ENCODE measurements around the gene SLC14A1.
"Not testable (repeated sequence)": the region's sequence is repeated elsewhere in the genome, so short reads cannot be mapped to it uniquely, and the experiment has no call there.

Gene SLC14A1

GRCh38 chr18:45749918-45750689 is 26.1 kb downstream of the SLC14A1 start:
- FAIRE-seq (peak; percentile 55), DNase-seq (ENCODE audit: insufficient read length, low spot score) (no peak)
- TF ChIP-seq SPI1 (IDR thresholded peaks at IDR 0.05; ENCODE audit: low read depth, low read length) (peak; percentile 82), TAF1 (IDR thresholded peaks at IDR 0.05; ENCODE audit: low read depth, low read length) (no peak), POU2F2 (IDR thresholded peaks at IDR 0.05; ENCODE audit: low read depth, low read length) (no peak)

GRCh38 chr18:45751766-45752165 is 27.8 kb downstream of the SLC14A1 start:
- no peak for TF ChIP-seq SPI1 (IDR thresholded peaks at IDR 0.05; ENCODE audit: low read depth, low read length)
- no peak for TF ChIP-seq POLR2A (IDR thresholded peaks at IDR 0.05; ENCODE audit: low read depth, low read length)
- no peak for TF ChIP-seq PAX5 (IDR thresholded peaks at IDR 0.05; ENCODE audit: insufficient read depth, low read length, severe bottlenecking)
- no peak for TF ChIP-seq POLR2AphosphoS5 (IDR thresholded peaks at IDR 0.05; ENCODE audit: low read depth, low read length)
- no peak for TF ChIP-seq TAF1 (IDR thresholded peaks at IDR 0.05; ENCODE audit: low read depth, low read length)
- TF ChIP-seq POU2F2 (IDR thresholded peaks at IDR 0.05; ENCODE audit: low read depth, low read length), result no peak
- no peak for DNase-seq (ENCODE audit: insufficient read length, low spot score)
- FAIRE-seq, result no peak

GRCh38 chr18:45752681-45753080 is 28.7 kb downstream of the SLC14A1 start:
- TF ChIP-seq POLR2A (IDR thresholded peaks at IDR 0.05; ENCODE audit: low read depth, low read length) (no peak), POLR2AphosphoS5 (IDR thresholded peaks at IDR 0.05; ENCODE audit: low read depth, low read length) (no peak), TAF1 (IDR thresholded peaks at IDR 0.05; ENCODE audit: low read depth, low read length) (no peak), SPI1 (IDR thresholded peaks at IDR 0.05; ENCODE audit: low read depth, low read length) (no peak), PAX5 (IDR thresholded peaks at IDR 0.05; ENCODE audit: insufficient read depth, low read length, severe bottlenecking) (no peak), POU2F2 (IDR thresholded peaks at IDR 0.05; ENCODE audit: low read depth, low read length) (no peak)
- DNase-seq (ENCODE audit: insufficient read length, low spot score) (no peak), FAIRE-seq (no peak)

- FAIRE-seq, result no peak
- no peak for DNase-seq (ENCODE audit: insufficient read length, low spot score)
- TF ChIP-seq POU2F2 (IDR thresholded peaks at IDR 0.05; ENCODE audit: low read depth, low read length) (no peak), POLR2AphosphoS5 (IDR thresholded peaks at IDR 0.05; ENCODE audit: low read depth, low read length) (no peak), POLR2A (IDR thresholded peaks at IDR 0.05; ENCODE audit: low read depth, low read length) (no peak), TAF1 (IDR thresholded peaks at IDR 0.05; ENCODE audit: low read depth, low read length) (no peak), PAX5 (IDR thresholded peaks at IDR 0.05; ENCODE audit: insufficient read depth, low read length, severe bottlenecking) (no peak), SPI1 (IDR thresholded peaks at IDR 0.05; ENCODE audit: low read depth, low read length) (no peak)
These were observed 29.3 kb downstream of the SLC14A1 start for GRCh38 chr18:45753286-45753685.

- DNase-seq (ENCODE audit: insufficient read length, low spot score) (no peak), FAIRE-seq (no peak)
- TF ChIP-seq POLR2A (IDR thresholded peaks at IDR 0.05; ENCODE audit: low read depth, low read length) (no peak), POLR2AphosphoS5 (IDR thresholded peaks at IDR 0.05; ENCODE audit: low read depth, low read length) (no peak), TAF1 (IDR thresholded peaks at IDR 0.05; ENCODE audit: low read depth, low read length) (no peak), SPI1 (IDR thresholded peaks at IDR 0.05; ENCODE audit: low read depth, low read length) (no peak), POU2F2 (IDR thresholded peaks at IDR 0.05; ENCODE audit: low read depth, low read length) (no peak), PAX5 (IDR thresholded peaks at IDR 0.05; ENCODE audit: insufficient read depth, low read length, severe bottlenecking) (no peak)
These were observed 32.0 kb downstream of the SLC14A1 start for GRCh38 chr18:45755934-45756333.

- TF ChIP-seq POLR2AphosphoS5 (IDR thresholded peaks at IDR 0.05; ENCODE audit: low read depth, low read length) (no peak), POLR2A (IDR thresholded peaks at IDR 0.05; ENCODE audit: low read depth, low read length) (no peak), POU2F2 (IDR thresholded peaks at IDR 0.05; ENCODE audit: low read depth, low read length) (no peak), PAX5 (IDR thresholded peaks at IDR 0.05; ENCODE audit: insufficient read depth, low read length, severe bottlenecking) (no peak), TAF1 (IDR thresholded peaks at IDR 0.05; ENCODE audit: low read depth, low read length) (no peak)
- no peak for FAIRE-seq
- DNase-seq (ENCODE audit: insufficient read length, low spot score), result no peak
These were observed 33.0 kb downstream of the SLC14A1 start for GRCh38 chr18:45757005-45757404.

GRCh38 chr18:45757644-45758043 is 33.7 kb downstream of the SLC14A1 start:
- not testable (repeated sequence) for DNase-seq (ENCODE audit: insufficient read length, low spot score); FAIRE-seq

GRCh38 chr18:45760462-45761036 is 36.6 kb downstream of the SLC14A1 start:
- no peak for DNase-seq (ENCODE audit: insufficient read length, low spot score)
- no peak for FAIRE-seq
- no peak for TF ChIP-seq PAX5 (IDR thresholded peaks at IDR 0.05; ENCODE audit: insufficient read depth, low read length, severe bottlenecking)
- no peak for TF ChIP-seq POLR2A (IDR thresholded peaks at IDR 0.05; ENCODE audit: low read depth, low read length)
- TF ChIP-seq POLR2AphosphoS5 (IDR thresholded peaks at IDR 0.05; ENCODE audit: low read depth, low read length), result no peak
- no peak for TF ChIP-seq POU2F2 (IDR thresholded peaks at IDR 0.05; ENCODE audit: low read depth, low read length)
- TF ChIP-seq TAF1 (IDR thresholded peaks at IDR 0.05; ENCODE audit: low read depth, low read length), result no peak
- TF ChIP-seq SPI1 (IDR thresholded peaks at IDR 0.05; ENCODE audit: low read depth, low read length), result no peak

GRCh38 chr18:45761512-45762114 is 37.6 kb downstream of the SLC14A1 start:
- no peak for FAIRE-seq
- DNase-seq (ENCODE audit: insufficient read length, low spot score), result no peak
- no peak for TF ChIP-seq PAX5 (IDR thresholded peaks at IDR 0.05; ENCODE audit: insufficient read depth, low read length, severe bottlenecking)
- no peak for TF ChIP-seq POU2F2 (IDR thresholded peaks at IDR 0.05; ENCODE audit: low read depth, low read length)
